Stomach (tissue), 9 donors: Measurements from ENCODE around the gene IQCN. TPM values are rescaled to one million over a fixed set of nuclear protein-coding genes. Genes with fewer than 3 reads are reported as not detected.

Source experiments
- DNase-seq, 2 donors: peaks; one replicate each; pipeline versions ENCODE4 v3.0.0 to v3.0.0-alpha.2; 2013 to 2019
- H3K27ac ChIP-seq, 5 donors: fragments of 200-600 bp in 4 of 5; sonication (generic) in 4 of 5; one replicate each; pipeline ENCODE4 v1.5.1; 2013 to 2019; ENCODE audit warnings: mild to moderate bottlenecking in 1 of 5, moderate library complexity in 1 of 5
- H3K27me3 ChIP-seq, 3 donors: fragments of 200-600 bp; sonication (generic); one replicate each; pipeline ENCODE4 v1.5.1; 2017 to 2019; ENCODE audit warnings: mixed run types in 1 of 3
- H3K36me3 ChIP-seq, 4 donors: fragments of 200-600 bp; sonication (generic); 1 replicate in 3 of 4; 2 replicates in 1 of 4; pipeline ENCODE4 v1.5.1; 2016 to 2019
- H3K4me1 ChIP-seq, 4 donors: fragments of 200-600 bp; sonication (generic); one replicate each; pipeline ENCODE4 v1.5.1; 2016 to 2019
- H3K4me3 ChIP-seq, 4 donors: fragments of 200-600 bp; sonication (generic) in 3 of 4; one replicate each; pipeline ENCODE4 v1.5.1; 2016 to 2019; ENCODE audit warnings: mild to moderate bottlenecking in 1 of 4
- H3K9me3 ChIP-seq, 4 donors: fragments of 200-600 bp; sonication (generic); one replicate each; pipeline ENCODE4 v1.5.1; 2016 to 2019
- CTCF ChIP-seq, 7 experiments: fragments of 450-650 bp in 4 of 7; fragments of 200-600 bp in 3 of 7; sonication (generic) in 3 of 7; IDR thresholded peaks; one replicate each; pipeline ENCODE4 v1.5.1; 2016 to 2019; ENCODE audit warnings: antibody characterized with exemption in 7 of 7, control low read depth in 2 of 7, mild to moderate bottlenecking in 1 of 7
- EP300 ChIP-seq: sonication (generic); formaldehyde crosslinking; IDR thresholded peaks from one replicate; pipeline ENCODE4 v1.6.1; 2017; ENCODE audit warnings: antibody characterized with exemption
- POLR2A ChIP-seq, 4 donors: fragments of 450-650 bp; IDR thresholded peaks; one replicate each; pipeline ENCODE4 v1.6.1; 2016; ENCODE audit warnings: antibody characterized with exemption in 4 of 4, control low read depth in 2 of 4, mild to moderate bottlenecking in 1 of 4, moderate library complexity in 1 of 4
- POLR2AphosphoS5 ChIP-seq, 3 donors: sonication (generic); formaldehyde crosslinking; IDR thresholded peaks; one replicate each; pipeline ENCODE4 v1.6.1; 2016; ENCODE audit warnings: antibody characterized with exemption in 3 of 3
- WGBS, 5 donors: extraction: QIAGEN DNeasy Blood & Tissue Kit in 3 of 5; methylation state at CpG; one replicate each; pipeline versions ENCODE4 v1.1.5 to v1.1.7; 2013 to 2018; 5-methylcytosine and 5-hydroxymethylcytosine counted together
- intact Hi-C: fragments of 100-400 bp; cut with DNase I; formaldehyde crosslinking; loops from one replicate; pipeline ENCODE4 v1.15.1; 2023; ENCODE audit warnings: low total_unique reads
- polyA plus RNA-seq, 3 donors: library from polyadenylated mRNA; stranded (reverse); fragments of 200-250 nt; gene quantifications; one replicate each; pipeline ENCODE4 v1.2.3, GENCODE V29; 2013
- total RNA-seq, 5 donors: library from RNA; depleted of rRNA; stranded (reverse); fragments of >200 nt; gene quantifications; one replicate each; pipeline versions ENCODE4 v1.1.0 to v1.2.3, GENCODE V29; 2014 to 2016
- donor health status: healthy with polysubstance abuse.
- donor health status: Bipolar disorder and iron deficiency.
- donor health status: healthy.

IQCN gene
- total and polyA plus RNA-seq, 8 donors, result 1.4 to 35.7 (median 2.7) TPM; not detected in 1

- intact Hi-C loops, result no loop called here
- peaks cover 61 to 72% (median 67%) of the 10 kb centered on the region in 4 donors for H3K4me1 ChIP-seq
- peak overlapping the region; percentile 90 to 95 (median 94) for H3K27ac ChIP-seq
- TF ChIP-seq POLR2AphosphoS5 (IDR thresholded peaks at IDR 0.05) (no peak), CTCF (IDR thresholded peaks at IDR 0.05) (no peak), POLR2A (IDR thresholded peaks at IDR 0.05) (no peak), EP300 (no peak)
- WGBS, 5 donors, result 16 to 23% (median 22%) methylated on average over 9 of the region's 9 CpGs
- no peaks in the 10 kb centered on the region for H3K9me3 ChIP-seq
- H3K4me3 ChIP-seq, result peak overlapping the region in 3 of 4 donors; percentile 60 to 83 (median 67)
- no peaks in the 10 kb centered on the region for H3K36me3 ChIP-seq
- DNase-seq, result peak in 1 of 2 donors; percentile 61
- H3K27me3 ChIP-seq, result no peaks in the 10 kb centered on the region
Observed at GRCh38 chr19:18321734-18322102, 47.5 kb upstream of the IQCN start.

- peak; percentile 62 to 71 for DNase-seq
- Histone ChIP-seq H3K27me3 (no peaks in the 10 kb centered on the region), H3K9me3 (no peaks in the 10 kb centered on the region), H3K36me3 (no peaks in the 10 kb centered on the region), H3K4me1 (peaks cover 61 to 77% (median 69%) of the 10 kb centered on the region in 4 donors), H3K27ac (peak overlapping the region; percentile 90 to 95 (median 94)), H3K4me3 (no peak overlapping the region)
- 61 to 67% (median 64%) methylated on average over 14 of the region's 14 CpGs for WGBS, 5 donors
- intact Hi-C loops, result no loop called here
- TF ChIP-seq EP300 (no peak), POLR2AphosphoS5 (IDR thresholded peaks at IDR 0.05) (peak in 2 of 3 donors; percentile 46 to 68)
Observed at GRCh38 chr19:18320865-18321733, 46.8 kb upstream of the IQCN start.

GRCh38 chr19:18319591-18320135 lies 45.4 kb upstream of the IQCN start:
- peaks cover 0 to 10% (median 2%) of the 10 kb centered on the region in 4 donors for H3K36me3 ChIP-seq

GRCh38 chr19:18317961-18318800 lies 43.9 kb upstream of the IQCN start:
- Histone ChIP-seq H3K4me3 (peak overlapping the region in 1 of 4 donors; percentile 13), H3K36me3 (peaks cover 0 to 23% (median 16%) of the 10 kb centered on the region in 4 donors), H3K4me1 (peaks cover 50 to 64% (median 58%) of the 10 kb centered on the region in 4 donors), H3K27ac (peak overlapping the region; percentile 87 to 95 (median 94)), H3K9me3 (no peaks in the 10 kb centered on the region), H3K27me3 (no peaks in the 10 kb centered on the region)
- intact Hi-C loops, result no loop called here
- peak; percentile 60 to 76 for DNase-seq
- TF ChIP-seq CTCF (IDR thresholded peaks at IDR 0.05) (no peak), POLR2AphosphoS5 (IDR thresholded peaks at IDR 0.05) (peak in 2 of 3 donors; percentile 21 to 68), POLR2A (IDR thresholded peaks at IDR 0.05) (no peak), EP300 (no peak)
- 30 to 47% (median 40%) methylated on average over 16 to 18 of the region's 18 CpGs for WGBS, 5 donors

More at GRCh38 chr19:18319591-18320135, 45.4 kb upstream of the IQCN start:
- TF ChIP-seq POLR2A (IDR thresholded peaks at IDR 0.05), result no peak
- TF ChIP-seq CTCF (IDR thresholded peaks at IDR 0.05), result no peak
- no peak for TF ChIP-seq EP300
- peak in 2 of 3 donors; percentile 43 to 65 for TF ChIP-seq POLR2AphosphoS5 (IDR thresholded peaks at IDR 0.05)
- H3K4me1 ChIP-seq, result peaks cover 61 to 77% (median 69%) of the 10 kb centered on the region in 4 donors
- H3K4me3 ChIP-seq, result no peak overlapping the region
- intact Hi-C loops, result no loop called here
- H3K27me3 ChIP-seq, result no peaks in the 10 kb centered on the region
- H3K27ac ChIP-seq, result peak overlapping the region; percentile 50 to 95 (median 94)
- WGBS, 5 donors, result 37 to 60% (median 42%) methylated on average over 7 of the region's 7 CpGs
- H3K9me3 ChIP-seq, result no peaks in the 10 kb centered on the region
- peak; percentile 76 to 77 for DNase-seq
